ENCODE results near the gene SP100.
"Not testable (repeated sequence)": the region's sequence is repeated elsewhere in the genome, so short reads cannot be mapped to it uniquely, and the experiment has no call there.

Gene SP100

DNA sequence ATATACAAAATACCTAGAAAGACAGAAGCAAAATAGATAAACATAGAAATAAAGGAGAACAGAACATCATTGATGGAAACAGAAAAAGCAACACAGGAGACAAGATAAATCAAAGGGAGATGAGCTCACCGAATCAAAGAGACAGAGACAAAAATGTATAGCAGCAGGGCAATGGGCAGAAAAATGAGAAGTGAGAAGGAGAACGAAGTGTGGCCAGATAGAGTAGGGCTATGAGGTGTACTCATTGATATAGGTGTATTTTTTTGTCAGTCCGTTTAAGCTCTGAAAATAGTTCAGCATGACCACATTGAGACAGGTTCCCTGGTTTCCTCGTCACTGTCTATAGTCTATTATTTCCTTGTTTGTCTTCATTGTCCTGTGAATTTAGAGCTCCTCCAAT, 55.1 kb downstream of the SP100 start:
- DNase-seq = no peak

DNA sequence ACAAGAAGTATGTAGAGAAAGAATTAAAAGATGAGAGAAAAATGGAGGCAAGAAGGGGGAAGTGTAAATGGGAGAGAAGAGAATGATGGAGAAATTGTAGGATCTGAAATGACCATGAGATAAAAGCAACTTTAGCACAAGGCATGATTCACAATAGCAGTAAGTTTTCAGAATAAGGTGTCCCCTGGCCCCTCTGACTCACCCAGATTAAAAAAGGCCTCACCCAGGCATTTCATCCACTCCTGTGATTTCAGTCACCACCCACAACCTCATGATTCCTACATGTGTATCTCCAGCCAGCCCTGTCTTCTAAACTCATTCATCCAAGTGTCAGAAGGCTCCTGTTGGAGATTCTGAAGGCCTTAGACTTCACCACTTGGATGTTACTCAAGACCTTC, 56.6 kb downstream of the SP100 start:
- DNase-seq = peak; percentile 68

DNA sequence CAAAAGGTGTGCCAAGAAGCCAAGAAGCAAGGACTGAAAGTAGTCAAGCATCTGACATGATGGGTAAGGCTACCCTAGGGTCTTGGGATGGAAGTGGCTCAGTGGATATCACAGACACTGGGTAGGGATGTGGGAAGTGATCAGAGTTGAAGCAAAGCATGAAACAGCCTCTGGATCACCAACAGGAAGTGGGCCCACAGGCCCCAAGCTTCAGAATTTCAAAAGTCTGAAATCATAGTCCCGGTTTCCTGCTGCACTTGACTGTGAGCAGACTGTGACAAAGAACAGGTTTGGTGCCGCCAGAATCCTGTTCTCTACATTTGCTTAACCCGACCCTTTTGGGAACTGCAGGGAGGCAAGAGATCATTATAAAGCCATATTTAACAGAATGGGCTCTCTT, 57.4 kb downstream of the SP100 start:
- DNase-seq = peak; percentile 38

DNA sequence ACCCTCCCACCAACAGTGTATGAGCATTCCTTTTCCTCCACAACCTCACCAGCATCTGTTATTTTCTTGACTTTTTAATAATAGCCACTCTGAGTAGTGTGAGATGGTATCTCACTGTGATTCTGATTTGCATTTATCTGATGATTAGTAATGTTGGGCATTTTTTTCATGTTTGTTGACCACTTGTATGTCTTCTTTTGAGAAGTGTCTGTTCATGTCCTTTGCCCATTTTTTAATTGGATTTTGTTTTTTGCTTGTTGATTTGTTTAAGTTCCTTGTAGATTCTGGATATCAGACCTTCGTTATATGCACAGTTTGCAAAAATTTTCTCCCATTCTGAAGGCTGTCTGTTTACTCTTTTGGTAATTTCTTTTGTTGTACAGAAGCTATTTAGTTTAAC, 59.1 kb downstream of the SP100 start:
- DNase-seq = no peak

DNA sequence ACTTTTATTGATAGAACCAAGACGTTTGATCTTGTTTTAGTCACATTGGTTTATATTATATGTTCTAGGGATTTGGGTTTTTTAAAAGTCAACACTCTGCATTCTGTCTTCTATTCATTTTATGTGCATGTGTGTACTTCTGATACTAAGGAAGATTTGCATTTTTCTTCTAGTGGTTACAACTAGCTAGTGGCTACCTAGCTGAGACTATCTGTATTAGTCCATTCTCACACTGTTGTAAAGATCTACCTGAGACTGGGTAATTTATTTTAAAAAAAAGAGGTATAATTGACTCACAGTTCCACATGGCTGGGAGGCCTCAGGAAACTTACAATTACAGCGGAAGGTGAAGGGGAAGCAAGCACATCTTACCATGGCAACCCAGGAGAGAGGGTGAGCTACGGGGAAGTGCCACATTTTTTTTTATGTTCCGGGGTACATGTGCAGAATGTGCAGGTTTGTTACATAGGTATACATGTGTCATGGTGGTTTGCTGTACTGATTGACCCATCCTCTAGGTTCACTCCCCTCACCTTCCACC, 69.9 kb downstream of the SP100 start:
- no peak for DNase-seq

DNA sequence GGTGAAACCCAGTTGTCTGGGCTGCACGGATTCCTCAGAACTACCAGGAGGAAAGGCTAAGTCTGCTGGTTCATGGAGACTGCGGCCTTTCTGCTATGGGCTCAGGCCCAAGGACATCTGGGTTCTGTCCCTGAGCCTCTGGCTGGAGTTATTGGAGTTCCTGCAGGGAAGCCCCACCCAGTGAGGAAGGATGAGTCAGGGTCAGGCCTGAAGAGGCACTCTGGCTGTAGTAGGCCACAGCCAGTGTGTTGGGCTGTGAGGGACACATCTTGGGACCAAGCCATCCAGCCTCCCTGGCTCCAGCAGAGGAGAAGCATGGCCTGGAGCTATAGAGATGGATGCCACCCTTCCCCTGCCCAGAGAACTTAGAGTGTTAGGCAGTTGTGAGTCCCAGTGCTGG, 75.2 kb downstream of the SP100 start:
- not testable (repeated sequence) for DNase-seq

DNA sequence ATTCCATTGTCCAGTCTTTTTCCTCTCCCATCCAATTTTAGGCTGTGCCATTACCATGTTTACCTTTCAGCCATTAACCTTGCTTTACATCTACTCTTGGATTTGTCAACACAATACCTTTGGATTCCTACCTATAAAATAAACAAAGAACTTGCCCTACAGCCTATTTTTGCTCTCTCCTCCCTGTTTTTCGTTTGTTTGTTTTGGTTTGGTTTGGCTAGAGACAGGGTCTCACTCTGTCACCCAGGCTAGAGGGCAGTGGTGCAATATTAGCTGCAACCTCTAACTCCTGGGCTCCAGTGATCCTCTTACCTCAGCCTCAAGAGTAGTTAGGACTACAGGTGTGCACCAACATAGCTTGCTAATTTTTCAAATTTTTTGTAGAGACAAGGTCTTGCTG, 76.1 kb downstream of the SP100 start:
- DNase-seq = no peak

DNA sequence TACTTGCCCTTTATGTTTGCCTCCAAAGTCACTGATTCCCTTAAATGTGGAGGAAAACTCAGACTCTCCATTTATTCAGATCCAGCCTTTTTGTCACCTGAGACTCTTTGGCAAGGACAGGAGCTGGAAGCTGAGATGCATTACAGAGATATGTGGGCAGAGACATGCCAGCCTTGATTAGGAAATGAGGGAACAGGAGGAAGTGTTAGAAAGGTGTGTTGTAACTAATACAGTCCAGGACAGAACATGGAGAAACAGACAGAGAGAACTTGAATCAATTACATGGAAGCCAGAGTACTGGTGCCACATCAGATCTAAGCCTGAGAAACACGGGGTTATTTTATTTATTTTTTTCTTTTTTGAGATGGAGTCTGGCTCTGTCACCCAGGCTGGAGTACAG, 79.0 kb downstream of the SP100 start:
- no peak for DNase-seq

DNA sequence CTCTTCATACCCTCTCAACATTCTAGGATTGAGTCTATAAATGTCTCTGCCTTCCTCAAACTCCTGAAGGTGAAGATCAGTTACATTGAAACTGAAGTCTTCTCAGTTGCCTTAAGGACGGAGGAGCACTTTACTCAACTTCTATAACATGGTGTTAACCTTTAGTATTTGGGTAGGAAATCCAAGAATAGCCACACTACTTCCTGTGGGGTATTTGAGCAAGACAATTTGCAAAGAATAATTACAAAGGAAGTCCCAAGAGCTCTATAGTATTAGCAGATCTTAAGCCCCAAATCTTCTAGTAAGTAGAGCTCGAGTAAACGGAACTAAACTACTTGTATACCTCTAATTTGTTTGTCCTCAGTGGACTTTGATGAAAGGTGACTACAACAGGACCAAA, 80.9 kb downstream of the SP100 start:
- no peak for DNase-seq

DNA sequence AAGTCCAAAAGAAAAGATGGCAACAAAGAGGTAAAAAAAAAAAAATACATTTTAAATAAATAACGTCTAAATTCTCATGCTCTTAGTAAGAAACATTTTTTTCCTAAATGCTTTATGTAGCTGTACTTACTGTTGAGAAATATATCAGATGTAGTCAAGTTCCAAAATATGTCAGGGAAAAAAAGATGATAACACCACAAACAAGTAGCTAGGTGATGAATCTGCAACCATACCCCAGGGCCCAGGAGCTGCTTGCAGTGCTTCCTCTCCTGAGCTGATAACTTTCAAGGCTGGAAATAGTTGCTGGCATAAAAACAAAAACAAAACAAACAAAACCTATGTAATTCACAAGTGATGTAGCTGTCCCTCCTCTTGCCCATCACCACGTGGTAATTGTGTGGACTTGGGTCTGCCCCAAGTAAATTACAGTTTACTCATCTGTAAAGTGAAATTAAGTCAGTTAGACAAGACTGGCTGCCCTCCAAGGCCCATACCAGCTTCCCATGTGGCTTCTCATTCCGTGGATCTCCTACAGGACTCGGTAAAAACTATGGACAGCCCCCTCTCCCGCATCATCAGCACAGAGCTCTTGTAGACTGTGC, 82.6 kb downstream of the SP100 start:
- no peak for DNase-seq

DNA sequence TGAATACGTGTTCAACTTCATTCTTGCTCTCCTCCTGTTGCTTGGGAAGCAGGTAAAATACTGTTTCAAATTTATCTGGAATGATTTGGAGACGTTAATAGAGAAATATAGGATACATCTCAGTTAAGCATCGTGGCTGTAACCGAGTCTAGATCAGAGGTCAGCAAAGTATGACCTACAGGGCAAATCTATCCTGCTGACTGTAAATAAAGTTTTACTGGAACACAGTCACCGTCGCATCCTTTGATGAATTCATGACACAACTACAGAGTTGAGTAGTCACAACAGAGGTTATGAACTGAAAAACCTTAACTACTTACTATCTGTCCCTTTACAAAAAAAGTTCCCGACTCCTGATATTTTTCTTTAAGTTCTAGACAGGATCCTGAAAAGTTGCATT, 86.6 kb downstream of the SP100 start:
- no peak for DNase-seq

DNA sequence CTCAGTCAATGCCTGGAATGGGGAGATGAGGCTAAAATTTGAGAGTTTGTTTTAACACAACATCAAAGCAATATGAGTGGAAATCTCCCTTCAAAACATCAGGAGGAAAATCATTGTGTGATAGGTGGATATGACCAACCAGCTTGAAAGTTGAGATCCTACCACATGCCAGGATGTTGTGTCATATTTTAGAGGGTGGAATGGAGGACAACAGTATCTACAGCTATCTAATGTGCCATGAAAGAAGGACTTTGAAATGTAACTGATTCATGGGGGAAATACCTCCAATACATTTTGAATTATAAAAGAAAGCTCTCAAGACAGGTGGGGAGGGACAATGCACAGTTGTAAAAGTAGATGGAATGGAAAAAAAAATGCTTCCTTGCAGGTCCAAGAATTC, 87.8 kb downstream of the SP100 start:
- no peak for DNase-seq

DNA sequence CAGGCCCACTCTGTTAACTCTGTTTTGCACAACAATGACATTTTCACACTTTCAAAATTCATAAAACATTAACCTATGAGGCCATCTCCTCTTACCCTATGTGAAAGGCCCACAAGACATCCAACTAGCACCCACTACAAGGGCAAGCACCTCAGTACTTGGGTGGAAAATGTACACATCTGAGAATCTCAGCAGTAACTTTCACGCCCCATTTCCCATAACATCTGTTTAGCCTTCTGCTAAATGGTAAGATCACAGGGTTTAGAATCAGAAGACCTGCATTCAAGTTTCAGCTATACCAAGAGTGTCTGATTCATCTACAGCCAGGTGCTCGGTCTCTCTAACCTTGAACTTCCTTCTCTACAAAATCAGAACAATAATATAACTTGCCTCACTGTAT, 89.2 kb downstream of the SP100 start:
- no peak for DNase-seq

DNA sequence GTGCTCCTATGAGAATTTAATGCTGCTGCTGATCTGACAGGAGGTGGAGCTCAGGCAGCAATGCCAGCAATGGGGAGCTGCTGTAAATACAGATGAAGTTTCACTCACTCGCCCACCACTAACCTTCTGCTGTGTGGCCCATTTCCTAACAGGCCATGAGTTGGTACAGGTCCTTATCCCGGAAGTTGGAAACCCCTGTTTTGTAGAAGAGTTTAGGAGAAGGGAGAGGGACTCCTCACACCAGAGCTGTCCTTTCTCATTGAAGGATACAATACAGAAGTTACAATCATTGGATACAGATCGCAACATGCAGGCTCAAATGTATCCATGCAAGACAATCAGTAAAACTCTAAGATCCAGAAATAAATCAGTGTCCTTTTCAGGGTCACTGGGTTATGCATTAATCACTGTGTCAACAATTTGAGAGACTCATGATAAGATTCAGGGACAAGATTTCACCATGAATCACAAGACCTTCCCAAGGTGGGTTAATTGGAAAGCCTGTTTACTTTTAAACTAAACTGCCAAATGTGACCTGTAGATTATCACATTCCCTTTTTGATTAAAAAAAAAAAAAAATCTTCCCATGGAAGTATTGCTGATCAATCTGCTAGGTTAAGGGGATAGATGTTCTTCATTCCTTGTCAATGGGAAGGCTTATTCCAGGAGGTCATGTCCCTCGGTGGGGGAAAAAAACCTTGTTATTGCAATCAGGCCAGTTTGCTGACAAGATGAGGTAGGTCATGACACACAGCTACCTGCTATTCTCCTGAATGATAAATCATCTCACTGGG, 97.2 kb downstream of the SP100 start:
- no peak for DNase-seq

DNA sequence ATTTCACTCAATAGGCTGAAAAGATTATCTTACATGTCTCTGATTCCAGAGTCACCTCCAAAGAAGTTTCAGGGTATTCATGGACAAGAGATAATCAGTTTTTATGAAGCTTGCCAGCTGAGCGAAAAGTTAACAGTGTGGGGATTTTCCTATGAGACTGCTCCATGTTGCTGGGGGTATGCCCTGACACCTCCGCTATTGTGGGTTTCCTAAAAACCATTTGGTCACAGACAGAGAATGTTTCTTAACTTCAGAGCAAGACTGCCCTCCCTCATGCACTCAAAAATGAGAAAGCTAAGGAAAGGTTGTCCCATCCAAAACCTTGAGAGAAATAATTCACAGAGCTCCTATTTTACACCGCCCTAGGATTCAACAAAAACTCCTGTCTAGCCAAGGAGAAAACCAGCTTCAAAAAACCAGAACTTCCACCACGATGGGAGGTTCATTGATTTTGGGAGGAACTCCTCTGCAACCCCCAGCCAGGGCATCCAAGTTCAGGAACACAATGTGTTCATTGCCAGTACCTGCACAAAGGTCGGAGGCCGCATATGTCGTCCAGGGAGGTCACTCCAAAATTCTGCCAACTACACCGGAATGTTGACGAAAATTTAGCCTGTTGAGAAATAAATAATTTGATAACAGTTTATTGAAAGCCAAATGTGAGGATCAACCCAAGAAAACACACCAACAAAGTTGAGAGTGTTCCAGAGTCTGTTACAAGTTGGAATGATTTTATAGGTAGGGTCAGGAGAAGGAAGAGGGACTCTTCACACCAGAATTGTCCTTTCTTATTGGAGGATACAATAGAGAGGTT, 104.3 kb downstream of the SP100 start:
- no peak for DNase-seq

DNA sequence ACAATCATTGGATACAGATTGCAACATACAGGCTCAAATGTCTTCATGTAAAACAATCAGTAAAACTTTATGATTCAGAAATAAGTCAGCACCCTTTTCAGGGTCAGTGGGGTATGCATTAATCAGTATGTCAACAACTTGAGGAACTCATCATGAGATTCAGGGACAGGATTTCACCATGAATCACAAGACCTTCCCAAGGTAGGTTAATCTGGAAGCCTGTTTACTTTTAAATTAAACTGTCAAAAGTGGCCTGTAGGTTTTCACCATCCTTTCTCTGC, 104.8 kb downstream of the SP100 start:
- no peak for DNase-seq

DNA sequence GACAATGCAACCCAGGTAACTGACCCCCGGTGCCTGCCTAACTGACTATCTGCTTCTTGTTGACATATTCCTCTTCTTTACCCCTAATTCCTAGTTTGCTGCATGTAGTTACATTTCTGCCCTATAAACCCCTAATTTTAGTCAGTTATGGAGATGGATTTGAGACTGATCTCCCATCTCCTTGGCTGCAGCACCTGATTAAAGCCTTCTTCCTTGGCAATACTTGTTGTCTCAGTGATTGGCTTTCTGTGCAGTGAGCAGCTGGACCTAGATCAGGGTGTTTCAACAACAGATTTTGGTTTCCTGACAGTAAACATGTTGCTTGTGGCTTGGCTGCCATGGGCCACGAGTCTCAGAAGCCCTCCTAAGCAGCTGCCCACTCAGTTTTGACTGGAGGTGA, 105.4 kb downstream of the SP100 start:
- no peak for DNase-seq

DNA sequence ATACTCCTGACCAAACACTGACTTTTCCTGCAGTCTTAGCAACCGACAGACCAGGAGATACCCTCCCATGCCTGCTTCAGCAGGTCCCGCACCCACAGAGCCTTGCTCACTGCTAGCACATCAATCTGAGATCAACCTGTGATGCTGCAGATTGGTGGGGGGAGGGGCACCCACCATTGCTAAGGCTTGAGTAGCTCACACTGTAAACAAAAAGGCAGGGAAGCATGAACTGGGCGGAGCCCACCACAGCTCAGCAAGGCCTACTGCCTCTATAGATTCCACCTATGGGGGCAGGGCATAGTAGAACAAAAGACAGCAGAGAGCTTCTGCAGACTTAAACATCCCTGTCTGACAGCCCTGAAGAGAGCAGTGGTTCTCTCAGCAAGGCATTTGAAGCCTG, 109.7 kb downstream of the SP100 start:
- DNase-seq = no peak

DNA sequence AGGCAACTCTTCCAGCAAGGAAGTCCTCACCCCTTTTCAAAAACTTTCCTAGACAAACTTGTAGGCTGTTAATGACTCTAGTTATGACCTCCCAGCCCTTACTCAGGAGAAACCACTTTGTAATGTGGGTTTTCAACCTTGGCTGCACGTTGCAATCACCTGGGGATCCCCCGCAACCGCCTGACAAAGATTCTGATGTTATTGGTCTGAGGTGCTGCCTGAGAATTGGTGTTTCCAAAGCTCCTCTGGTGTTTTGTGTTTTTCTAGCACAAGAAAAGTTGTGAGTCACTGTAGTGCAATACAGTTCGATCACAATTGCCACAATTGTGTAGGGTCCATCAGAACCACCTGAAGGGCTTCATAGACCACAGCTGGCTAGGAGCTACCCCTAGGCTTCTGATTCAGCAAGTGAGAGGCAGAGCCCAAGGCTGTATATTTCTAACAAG, 121.6 kb downstream of the SP100 start:
- DNase-seq = peak; percentile 20

DNA sequence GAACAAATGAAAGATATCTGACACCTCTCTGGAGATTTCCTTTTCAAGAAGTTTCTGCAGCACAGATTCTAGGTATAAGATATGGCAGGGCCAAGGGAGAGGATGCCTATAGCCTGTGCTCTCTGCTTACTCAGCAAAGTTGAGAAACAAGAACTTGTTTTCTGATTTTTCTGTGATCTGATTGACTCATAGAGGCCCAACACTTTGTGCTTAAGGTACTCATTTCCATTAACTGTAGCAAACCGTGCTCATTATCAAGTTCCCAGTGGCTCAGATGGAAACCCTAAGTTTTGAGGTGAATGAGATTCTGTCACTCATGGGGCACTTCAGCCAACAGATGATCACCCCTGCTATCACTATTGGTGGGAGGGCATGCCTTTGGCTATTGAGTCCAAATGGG, 124.3 kb downstream of the SP100 start:
- no peak for DNase-seq

DNA sequence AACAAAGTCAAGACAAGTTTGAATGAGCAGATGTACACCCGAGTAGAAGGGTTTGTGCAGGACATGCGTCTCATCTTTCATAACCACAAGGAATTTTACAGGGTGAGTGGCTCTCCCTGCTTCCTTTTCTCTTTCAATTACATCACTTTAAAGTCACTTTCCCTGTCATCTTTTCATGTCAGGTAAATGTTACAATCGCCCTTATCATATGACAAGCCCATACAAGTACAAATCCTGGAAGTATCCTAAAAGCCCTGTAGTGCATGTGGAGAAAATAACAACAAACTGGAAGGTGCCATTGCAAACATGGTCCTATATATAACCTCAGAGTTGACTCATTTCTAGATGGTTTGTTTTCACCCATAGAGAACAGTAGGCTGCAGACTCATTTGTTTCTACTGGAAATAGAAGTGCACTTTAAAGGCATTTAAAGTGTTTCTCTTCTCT, 126.0 kb downstream of the SP100 start:
- no peak for DNase-seq

DNA sequence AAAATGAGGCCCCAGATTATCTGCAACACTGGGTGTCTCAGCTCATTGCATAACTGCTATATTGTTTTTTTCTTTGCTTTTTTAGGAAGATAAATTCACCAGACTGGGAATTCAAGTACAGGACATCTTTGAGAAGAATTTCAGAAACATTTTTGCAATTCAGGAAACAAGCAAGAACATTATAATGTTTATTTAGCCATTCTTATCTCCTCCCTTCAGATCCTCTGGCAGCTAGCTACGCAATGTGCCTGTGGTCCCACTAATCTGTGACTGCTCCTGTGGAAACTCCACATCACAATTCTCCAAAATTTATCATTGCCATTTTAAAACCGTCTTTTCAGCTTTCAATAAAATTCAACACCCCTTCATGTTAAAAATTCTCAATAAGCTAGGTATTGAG, 126.8 kb downstream of the SP100 start:
- no peak for DNase-seq

DNA sequence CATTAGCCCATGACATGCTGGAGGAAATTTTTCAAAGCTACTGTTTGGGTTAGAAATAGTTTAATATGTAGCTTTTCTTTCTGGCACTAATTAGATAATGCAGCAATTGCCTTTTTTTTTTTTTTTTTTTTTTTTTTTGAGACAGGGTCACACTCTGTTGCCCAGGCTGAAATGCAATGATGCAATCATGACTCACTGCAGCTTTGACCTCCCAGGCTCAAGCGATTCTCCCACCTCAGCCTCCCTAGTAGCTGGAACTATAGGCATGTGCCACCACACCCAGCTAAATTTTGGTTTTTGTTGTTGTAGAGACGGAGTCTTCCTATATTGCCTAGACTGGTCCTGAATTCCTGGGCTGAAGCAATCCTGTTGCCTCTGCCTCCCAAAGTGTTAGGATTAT, 136.2 kb downstream of the SP100 start:
- no peak for DNase-seq

DNA sequence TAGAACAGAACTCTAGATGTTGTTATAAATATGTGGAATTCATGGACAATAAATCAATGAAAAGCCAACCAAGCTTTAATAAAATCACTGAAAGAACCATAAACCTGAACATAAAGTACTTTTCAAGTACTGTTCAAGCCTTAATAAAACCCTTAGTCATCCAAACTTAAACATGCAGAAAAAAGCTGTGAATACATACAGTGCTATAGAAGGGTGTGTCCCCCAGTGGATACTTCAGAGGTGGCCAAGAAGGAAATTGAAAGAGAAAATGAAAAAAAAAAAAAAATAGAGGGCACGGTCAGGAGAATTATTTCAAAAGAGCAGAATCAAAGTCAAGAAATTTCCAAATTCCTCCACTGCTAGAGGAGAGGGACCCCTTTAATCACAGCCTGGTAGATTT, 141.1 kb downstream of the SP100 start:
- no peak for DNase-seq
